ENCODE data around the gene DESI2. TPM values are rescaled to one million over a fixed set of nuclear protein-coding genes. Genes with fewer than 3 reads are reported as not detected.

The DESI2 gene
- total RNA-seq, 3 donors from 2014 or later (not counting 1 experiment from before 2014, with no cell fraction given): 24.1 to 30.5 (median 25.4) TPM

DNA sequence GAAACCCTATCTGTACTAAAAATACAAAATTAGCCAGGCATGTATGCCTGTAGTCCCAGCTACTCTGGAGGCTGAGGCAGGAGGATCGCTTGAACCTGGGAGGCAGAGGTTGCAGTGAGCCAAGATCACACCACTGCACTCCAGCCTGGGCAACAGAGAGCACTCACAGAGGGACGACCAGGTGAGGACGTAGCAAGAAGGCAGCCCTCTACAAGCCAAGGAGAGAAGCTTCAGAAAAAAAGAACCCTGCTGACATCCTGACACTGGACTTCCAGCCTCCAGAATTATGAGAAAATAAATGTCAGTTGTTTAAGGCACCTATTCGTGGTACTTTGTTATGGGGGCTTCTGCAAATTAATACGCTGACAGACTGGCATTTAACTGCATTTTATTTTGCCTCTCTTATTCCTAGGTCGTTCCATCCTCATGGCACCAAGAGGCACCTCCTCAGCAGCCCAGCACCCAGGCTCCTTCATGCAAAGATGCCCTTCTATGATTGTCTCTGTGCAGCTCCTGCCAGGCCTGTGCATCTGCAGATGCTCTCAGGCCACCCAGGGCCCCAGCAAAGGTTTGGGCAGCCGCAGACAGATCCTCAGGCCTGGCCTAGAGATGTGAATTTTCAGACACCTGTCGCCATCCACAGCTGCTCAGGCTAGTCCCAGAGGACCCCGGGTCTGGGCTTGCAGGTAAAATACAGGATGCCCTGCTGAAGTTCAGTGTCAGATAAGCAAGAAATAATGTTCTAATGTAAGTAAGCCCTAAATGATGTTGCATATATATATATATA is 96.5 kb downstream of the DESI2 start:
- H3K36me3 Mint-ChIP-seq: no peaks in the 10 kb centered on the region
- no peaks in the 10 kb centered on the region for H3K4me1 ChIP-seq (ENCODE audit: control insufficient read depth, insufficient read depth, low read length)
- no peaks in the 10 kb centered on the region for H3K4me1 Mint-ChIP-seq
- intact Hi-C loops (cut with micrococcal nuclease): no loop called here
- TF ChIP-seq, protein P1, sequence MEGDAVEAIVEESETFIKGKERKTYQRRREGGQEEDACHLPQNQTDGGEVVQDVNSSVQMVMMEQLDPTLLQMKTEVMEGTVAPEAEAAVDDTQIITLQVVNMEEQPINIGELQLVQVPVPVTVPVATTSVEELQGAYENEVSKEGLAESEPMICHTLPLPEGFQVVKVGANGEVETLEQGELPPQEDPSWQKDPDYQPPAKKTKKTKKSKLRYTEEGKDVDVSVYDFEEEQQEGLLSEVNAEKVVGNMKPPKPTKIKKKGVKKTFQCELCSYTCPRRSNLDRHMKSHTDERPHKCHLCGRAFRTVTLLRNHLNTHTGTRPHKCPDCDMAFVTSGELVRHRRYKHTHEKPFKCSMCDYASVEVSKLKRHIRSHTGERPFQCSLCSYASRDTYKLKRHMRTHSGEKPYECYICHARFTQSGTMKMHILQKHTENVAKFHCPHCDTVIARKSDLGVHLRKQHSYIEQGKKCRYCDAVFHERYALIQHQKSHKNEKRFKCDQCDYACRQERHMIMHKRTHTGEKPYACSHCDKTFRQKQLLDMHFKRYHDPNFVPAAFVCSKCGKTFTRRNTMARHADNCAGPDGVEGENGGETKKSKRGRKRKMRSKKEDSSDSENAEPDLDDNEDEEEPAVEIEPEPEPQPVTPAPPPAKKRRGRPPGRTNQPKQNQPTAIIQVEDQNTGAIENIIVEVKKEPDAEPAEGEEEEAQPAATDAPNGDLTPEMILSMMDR (IDR thresholded peaks at IDR 0.05): no peak
- H3K4me3 ChIP-seq (ENCODE audit: low read length): no peak overlapping the region
- no peaks in the 10 kb centered on the region for H3K27me3 Mint-ChIP-seq (ENCODE audit: low read depth in 2 of 2)
- no peak overlapping the region for H3K4me3 Mint-ChIP-seq
- 93% methylated on average over 9 of the region's 9 CpGs for WGBS (ENCODE audit: insufficient coverage)
- ATAC-seq (no peak), DNase-seq (no peak)
- H3K27ac Mint-ChIP-seq: no peak overlapping the region
- H3K36me3 ChIP-seq (ENCODE audit: control insufficient read depth, insufficient read depth, low read length): no peaks in the 10 kb centered on the region
- H3K27me3 ChIP-seq (ENCODE audit: control insufficient read depth, insufficient read depth, low read length): no peaks in the 10 kb centered on the region
- no peak overlapping the region for H3K27ac ChIP-seq (ENCODE audit: low read length)
- no peaks in the 10 kb centered on the region for H3K9me3 ChIP-seq (ENCODE audit: control insufficient read depth, insufficient read depth, low read length)
- H3K9me3 Mint-ChIP-seq: no peaks in the 10 kb centered on the region

- no peaks in the 10 kb centered on the region for H3K36me3 ChIP-seq (ENCODE audit: control insufficient read depth, insufficient read depth, low read length)
- H3K4me1 ChIP-seq (ENCODE audit: control insufficient read depth, insufficient read depth, low read length): no peaks in the 10 kb centered on the region
- Mint-ChIP-seq H3K9me3 (no peaks in the 10 kb centered on the region), H3K27me3 (ENCODE audit: low read depth in 2 of 2) (no peaks in the 10 kb centered on the region), H3K4me1 (no peaks in the 10 kb centered on the region), H3K27ac (no peak overlapping the region), H3K4me3 (no peak overlapping the region), H3K36me3 (no peaks in the 10 kb centered on the region)
- TF ChIP-seq, protein P1 (IDR thresholded peaks at IDR 0.05): no peak
- WGBS (ENCODE audit: insufficient coverage): 91% methylated on average over 13 of the region's 13 CpGs
- no peak overlapping the region for H3K27ac ChIP-seq (ENCODE audit: low read length)
- H3K9me3 ChIP-seq (ENCODE audit: control insufficient read depth, insufficient read depth, low read length): no peaks in the 10 kb centered on the region
- no peak for ATAC-seq
- no peaks in the 10 kb centered on the region for H3K27me3 ChIP-seq (ENCODE audit: control insufficient read depth, insufficient read depth, low read length)
- H3K4me3 ChIP-seq (ENCODE audit: low read length): no peak overlapping the region
- DNase-seq: no peak
- intact Hi-C loops (cut with micrococcal nuclease): no loop called here
These were observed 98.5 kb downstream of the DESI2 start for GRCh38 chr1:244751271-244751895.

- no peak overlapping the region for H3K4me3 ChIP-seq (ENCODE audit: low read length)
- no peaks in the 10 kb centered on the region for H3K27me3 ChIP-seq (ENCODE audit: control insufficient read depth, insufficient read depth, low read length)
- DNase-seq (no peak), ATAC-seq (no peak)
- H3K27ac ChIP-seq (ENCODE audit: low read length): no peak overlapping the region
- no peaks in the 10 kb centered on the region for H3K9me3 ChIP-seq (ENCODE audit: control insufficient read depth, insufficient read depth, low read length)
- 92% methylated on average over 7 of the region's 7 CpGs for WGBS (ENCODE audit: insufficient coverage)
- TF ChIP-seq, protein P1 (IDR thresholded peaks at IDR 0.05): no peak
- no peaks in the 10 kb centered on the region for H3K27me3 Mint-ChIP-seq (ENCODE audit: low read depth in 2 of 2)
- no peaks in the 10 kb centered on the region for H3K9me3 Mint-ChIP-seq
- H3K4me1 ChIP-seq (ENCODE audit: control insufficient read depth, insufficient read depth, low read length): no peaks in the 10 kb centered on the region
- H3K4me1 Mint-ChIP-seq: no peaks in the 10 kb centered on the region
- H3K36me3 ChIP-seq (ENCODE audit: control insufficient read depth, insufficient read depth, low read length): no peaks in the 10 kb centered on the region
- H3K27ac Mint-ChIP-seq: no peak overlapping the region
- intact Hi-C loops (cut with micrococcal nuclease): no loop called here
- no peaks in the 10 kb centered on the region for H3K36me3 Mint-ChIP-seq
- H3K4me3 Mint-ChIP-seq: no peak overlapping the region
These were observed 102.7 kb downstream of the DESI2 start for GRCh38 chr1:244755673-244756072.
